ENCODE data around the gene PTPRG.

The PTPRG gene

GRCh38 chr3:61729038-61729634 lies 167.8 kb downstream of the PTPRG start:
- no peak for DNase-seq (ENCODE audit: extremely low read depth, low read depth)
- no peak for TF ChIP-seq CTCF (IDR thresholded peaks at IDR 0.05; ENCODE audit: low read depth, low read length, missing control alignments)
- H3K4me3 ChIP-seq (replicated peaks; ENCODE audit: low read depth, low read length), result no peak overlapping the region

GRCh38 chr3:61730056-61730455 lies 168.7 kb downstream of the PTPRG start:
- H3K4me3 ChIP-seq (replicated peaks; ENCODE audit: low read depth, low read length), result no peak overlapping the region
- no peak for TF ChIP-seq CTCF (IDR thresholded peaks at IDR 0.05; ENCODE audit: low read depth, low read length, missing control alignments)
- DNase-seq (ENCODE audit: extremely low read depth, low read depth), result no peak

GRCh38 chr3:61730577-61731231 lies 169.3 kb downstream of the PTPRG start:
- H3K4me3 ChIP-seq (replicated peaks; ENCODE audit: low read depth, low read length), result no peak overlapping the region
- no peak for DNase-seq (ENCODE audit: extremely low read depth, low read depth)
- TF ChIP-seq CTCF (IDR thresholded peaks at IDR 0.05; ENCODE audit: low read depth, low read length, missing control alignments), result no peak

- H3K4me3 ChIP-seq (replicated peaks; ENCODE audit: low read depth, low read length), result no peak overlapping the region
- DNase-seq (ENCODE audit: extremely low read depth, low read depth), result no peak
- no peak for TF ChIP-seq CTCF (IDR thresholded peaks at IDR 0.05; ENCODE audit: low read depth, low read length, missing control alignments)
Observed at GRCh38 chr3:61733000-61733399, 171.6 kb downstream of the PTPRG start.

GRCh38 chr3:61733876-61734275 lies 172.5 kb downstream of the PTPRG start:
- TF ChIP-seq CTCF (IDR thresholded peaks at IDR 0.05; ENCODE audit: low read depth, low read length, missing control alignments), result no peak
- no peak overlapping the region for H3K4me3 ChIP-seq (replicated peaks; ENCODE audit: low read depth, low read length)
- no peak for DNase-seq (ENCODE audit: extremely low read depth, low read depth)

- no peak for DNase-seq (ENCODE audit: extremely low read depth, low read depth)
- H3K4me3 ChIP-seq (replicated peaks; ENCODE audit: low read depth, low read length), result no peak overlapping the region
- no peak for TF ChIP-seq CTCF (IDR thresholded peaks at IDR 0.05; ENCODE audit: low read depth, low read length, missing control alignments)
Observed at GRCh38 chr3:61734749-61735686, 173.6 kb downstream of the PTPRG start.
